ENCODE data around the gene SMARCAL1. TPM values are rescaled to one million over a fixed set of nuclear protein-coding genes. Genes with fewer than 3 reads are reported as not detected.

SMARCAL1 gene
- total RNA-seq, 2 experiments from 2014 or later, result 25.0 to 28.4 TPM

DNA sequence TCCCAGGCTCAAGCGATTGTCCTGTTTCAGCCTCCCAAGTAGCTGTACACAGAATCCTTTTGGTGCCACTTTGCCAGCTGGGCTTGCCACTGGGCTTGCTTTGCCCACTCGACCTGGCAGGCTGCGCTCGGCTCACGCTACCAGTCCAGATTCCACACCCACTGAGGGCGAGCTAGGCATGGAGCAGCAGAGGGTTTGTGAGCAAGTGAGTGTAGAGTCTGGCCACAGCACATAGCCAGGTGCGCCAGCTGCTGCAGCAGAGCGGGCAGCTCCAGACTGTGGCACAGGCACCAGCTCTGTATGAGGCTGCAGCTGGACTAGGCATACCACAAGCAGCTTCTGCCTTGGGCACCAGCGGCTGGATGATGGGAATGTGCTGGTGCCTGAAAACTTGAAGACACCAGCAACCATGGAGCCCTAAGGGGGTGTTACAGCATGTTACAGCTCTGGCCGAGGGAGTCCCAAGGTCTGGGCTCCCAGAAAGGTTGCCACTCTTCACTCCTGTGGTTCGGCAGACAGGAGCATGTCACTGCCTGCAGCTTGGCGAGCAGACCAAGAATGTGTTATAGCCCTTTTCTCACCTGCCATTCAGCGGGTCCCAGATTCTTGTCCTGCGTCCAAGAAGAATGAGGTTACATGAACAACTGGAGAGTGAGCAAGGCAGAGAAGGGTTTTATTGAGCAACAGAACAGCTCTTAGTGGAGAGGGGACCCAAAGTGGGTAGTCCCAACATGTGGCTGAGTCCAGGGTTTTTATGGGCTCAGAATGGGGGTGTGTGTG lies 12.9 kb downstream of the SMARCAL1 start:
- ChIA-PET CTCF (interaction anchor here (0.7 kb wide), 1 partner anchor 11 kb away, joined by 3 read pairs; no protein-coding TSS in a partner anchor), POLR2A (interaction anchor here (0.5 kb wide), 1 partner anchor 88 kb away, joined by 3 read pairs; no protein-coding TSS in a partner anchor)

DNA sequence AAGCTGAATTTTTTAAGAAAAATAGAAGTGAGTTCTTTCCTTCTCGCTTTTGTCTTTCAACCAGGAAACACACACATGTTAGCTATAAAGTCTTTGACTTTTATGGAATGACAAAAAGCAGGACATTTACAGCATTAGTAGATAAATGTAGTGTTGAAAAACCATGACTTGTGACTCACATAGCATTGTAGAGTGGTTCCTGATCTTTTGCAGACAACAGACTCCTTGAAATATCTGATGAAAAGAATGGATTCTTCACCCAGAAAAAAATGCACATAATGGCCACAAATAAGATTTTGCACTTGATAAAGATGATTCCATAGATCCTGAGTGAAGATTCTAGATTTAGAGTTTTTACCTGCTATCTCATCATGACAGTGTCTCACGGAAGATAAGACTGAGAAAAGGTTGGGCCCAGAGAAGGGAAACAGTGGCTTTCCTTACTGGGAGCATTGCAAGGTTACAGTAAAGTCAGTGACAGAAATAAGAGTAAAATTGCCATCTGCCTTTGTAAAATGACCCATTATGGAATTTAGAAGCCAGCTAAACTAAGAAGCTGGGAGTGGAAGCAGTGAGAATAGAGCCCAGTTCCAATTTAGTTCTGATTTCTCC lies 14.0 kb downstream of the SMARCAL1 start:
- CTCF ChIA-PET, result interaction anchor here (0.7 to 0.9 kb wide), 2 partner anchors 12 to 22 kb away, joined by 3 read pairs; no protein-coding TSS in a partner anchor

DNA sequence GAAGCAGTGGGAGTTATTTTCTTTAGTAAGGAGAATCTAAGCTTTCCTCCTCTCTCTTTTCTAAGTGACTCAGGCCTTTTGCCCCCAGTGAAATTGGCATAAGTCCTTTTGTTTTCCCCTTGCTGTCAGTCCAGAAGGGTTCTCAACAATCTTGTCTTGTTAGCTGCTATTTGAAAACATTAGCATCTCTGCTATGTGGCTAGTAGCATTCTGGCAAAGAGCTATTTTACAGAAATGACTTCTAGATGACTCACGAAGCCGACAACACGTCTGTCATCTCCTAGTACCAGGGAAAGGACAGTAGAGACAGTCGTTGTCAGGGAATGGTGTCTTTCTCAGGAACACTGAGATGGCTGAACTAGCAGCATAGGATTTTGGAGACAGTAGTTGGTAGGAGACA lies 14.7 kb downstream of the SMARCAL1 start:
- ChIA-PET POLR2A (no interaction called here), CTCF (interaction anchor here (0.9 kb wide), 1 partner anchor 22 kb away, joined by 3 read pairs; no protein-coding TSS in a partner anchor)

More for the DNA sequence above, 14.0 kb downstream of the SMARCAL1 start:
- POLR2A ChIA-PET, result no interaction called here

DNA sequence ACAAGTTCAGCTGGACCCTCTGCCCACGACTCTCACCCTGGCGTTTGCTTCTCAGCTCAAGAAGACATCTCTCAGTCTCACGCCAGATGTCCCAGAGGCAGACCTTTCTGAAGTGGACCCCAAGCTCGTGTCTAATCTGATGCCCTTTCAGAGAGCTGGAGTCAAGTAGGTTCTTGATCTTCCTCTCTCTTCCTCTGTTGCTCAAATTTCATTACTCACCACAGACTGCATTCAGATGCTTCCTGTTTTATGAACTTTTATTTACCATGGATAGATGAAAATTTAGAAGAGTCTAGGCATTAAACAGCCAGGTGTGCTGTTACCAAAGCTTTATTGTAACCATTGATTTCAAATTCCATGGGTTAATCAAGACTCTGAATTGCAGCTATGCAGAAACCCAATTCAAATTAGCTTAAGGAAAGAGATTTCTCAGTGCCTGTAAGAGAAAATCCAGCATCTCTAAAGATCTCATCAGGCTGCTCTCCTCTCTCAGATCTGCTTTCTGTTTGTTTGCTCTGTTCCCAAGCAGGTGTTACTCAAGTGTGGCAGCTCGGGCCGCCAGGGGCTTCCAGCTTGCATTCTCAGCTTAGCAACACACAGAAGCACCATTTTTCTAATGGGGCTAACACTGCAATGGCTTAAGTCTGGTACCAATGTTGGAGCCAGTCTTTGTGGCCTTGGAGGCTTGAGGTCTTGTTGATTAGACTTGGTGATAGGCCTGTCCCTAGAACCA lies 16.5 kb downstream of the SMARCAL1 start:
- POLR2A ChIA-PET, result no interaction called here
- CTCF ChIA-PET, result no interaction called here

DNA sequence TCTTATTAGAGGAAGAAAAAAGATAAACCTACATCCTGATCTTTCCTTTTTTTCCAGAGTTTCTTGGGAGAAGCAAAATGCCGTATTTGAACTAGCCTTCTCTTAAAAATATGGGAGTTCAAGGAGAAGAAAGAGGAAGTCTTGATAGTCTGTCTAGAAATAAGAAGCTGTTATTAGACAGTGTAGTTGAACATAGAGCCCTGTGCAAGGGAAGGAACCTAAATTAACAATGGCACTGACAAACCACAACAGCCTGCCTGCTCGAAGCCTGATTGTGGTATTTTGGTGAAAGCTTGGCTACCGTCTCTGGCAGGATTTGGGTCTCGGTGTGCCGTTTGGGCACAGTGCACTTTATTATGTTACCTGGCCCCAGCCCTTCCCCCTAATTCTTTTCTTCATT lies 17.1 kb downstream of the SMARCAL1 start:
- ChIA-PET CTCF (no interaction called here), POLR2A (no interaction called here)

DNA sequence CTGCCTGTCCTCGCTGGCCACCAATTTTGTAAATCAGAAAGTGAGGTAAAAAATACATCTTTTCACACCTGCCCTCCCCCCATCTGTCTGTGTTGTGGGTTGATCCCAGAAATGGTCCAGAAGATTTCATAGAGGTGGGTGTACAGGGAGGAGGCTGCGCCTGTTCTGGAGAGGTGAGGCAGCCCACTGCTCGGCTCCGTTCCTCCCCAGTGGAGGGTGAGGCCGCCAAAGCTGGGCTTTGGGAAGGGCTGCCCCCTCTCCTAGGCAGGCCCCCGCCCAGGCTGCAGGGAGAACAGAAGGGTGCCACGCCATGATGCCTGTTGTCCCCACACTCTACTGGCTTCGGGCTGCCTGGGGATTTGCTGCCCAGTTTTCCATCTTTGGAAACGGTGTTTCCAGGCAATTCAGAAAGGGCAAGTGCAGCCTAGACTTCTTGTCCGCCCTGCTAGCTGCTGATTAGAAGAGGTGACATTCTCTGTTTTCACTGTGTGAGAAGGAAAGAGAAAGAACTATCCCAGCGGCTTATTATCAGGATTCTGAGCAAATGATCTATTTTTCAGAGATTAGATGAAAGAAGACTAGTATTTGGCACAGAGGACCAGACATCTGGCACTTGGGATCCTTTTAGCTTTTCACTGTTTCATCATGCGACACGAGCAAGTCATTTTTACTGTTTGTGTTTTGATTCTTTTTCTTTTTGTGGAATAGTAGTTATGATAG lies 18.7 kb downstream of the SMARCAL1 start:
- ChIA-PET CTCF (no interaction called here), POLR2A (no interaction called here)

DNA sequence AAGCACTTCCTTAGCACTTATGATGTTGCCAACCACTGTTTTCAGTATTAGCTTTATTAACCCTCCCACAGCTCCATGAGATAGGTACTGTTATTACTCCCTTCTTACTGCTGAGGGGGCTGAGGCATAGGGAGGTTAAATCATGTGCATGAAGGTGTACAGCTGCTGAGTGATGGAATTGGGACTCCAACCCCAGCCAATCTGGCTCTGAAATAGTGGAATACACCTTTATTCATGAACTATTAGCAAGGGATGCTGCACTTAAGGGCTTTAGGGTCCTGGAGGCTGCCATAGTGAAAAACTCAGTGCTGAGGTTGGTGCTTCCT lies 19.2 kb downstream of the SMARCAL1 start:
- CTCF ChIA-PET, result no interaction called here
- POLR2A ChIA-PET, result interaction anchor here (0.5 kb wide), 1 partner anchor 39 kb away, joined by 7 read pairs; no protein-coding TSS in a partner anchor

DNA sequence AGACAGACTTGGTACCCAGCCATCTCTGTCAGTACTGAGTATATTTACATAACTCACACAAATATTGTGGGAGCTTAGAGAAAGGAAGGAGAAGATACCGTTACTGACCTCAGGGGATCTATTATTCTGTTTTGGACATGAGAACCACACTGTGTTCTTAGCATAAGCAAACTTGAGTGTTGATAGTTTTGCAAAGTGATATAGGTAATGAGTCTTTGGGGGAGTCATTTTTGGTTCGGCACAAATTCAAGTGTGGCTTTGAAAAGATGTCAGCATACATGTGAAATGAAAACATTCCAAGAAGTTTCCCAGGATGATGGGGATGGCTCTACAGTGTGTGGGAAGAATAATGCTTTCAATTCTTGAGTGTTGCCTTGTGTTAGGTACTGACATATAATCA lies 24.1 kb downstream of the SMARCAL1 start:
- CTCF ChIA-PET, result no interaction called here

DNA sequence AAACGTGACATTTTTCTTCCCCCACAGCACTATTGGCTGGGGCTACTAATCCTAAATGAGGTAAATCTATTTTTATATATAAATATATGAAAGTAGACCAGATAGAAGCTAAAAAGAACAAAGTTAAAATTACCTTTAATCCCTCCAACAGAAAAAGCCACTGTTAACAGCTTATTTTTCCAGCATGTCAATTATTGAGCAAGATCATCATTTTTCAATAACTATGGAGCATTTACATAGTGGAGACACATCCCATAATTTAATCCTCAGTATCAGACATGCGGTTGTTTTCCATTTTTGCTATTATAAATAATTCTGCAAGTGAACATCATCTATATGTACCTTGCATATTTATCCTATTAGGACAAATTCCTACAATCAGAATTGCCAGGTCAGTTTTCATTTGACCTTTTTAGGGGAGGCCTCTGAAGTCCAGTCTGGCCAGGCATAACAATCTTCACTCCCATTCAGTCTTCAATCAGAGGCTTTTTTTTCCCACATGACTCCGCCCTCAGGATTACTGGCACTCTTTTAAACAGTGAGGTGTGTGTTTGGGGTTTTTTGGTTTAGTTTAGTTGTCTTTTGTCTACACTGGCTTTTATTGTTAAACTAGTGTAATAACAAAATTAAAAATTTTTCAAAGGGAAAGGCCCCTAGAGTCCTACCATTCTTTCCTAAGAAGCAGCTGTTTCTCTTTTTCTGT lies 29.2 kb downstream of the SMARCAL1 start:
- CTCF ChIA-PET, result no interaction called here

More for the DNA sequence above, 24.1 kb downstream of the SMARCAL1 start:
- POLR2A ChIA-PET, result interaction anchor here (0.6 kb wide), 1 partner anchor 40 kb away, joined by 3 read pairs; no protein-coding TSS in a partner anchor

DNA sequence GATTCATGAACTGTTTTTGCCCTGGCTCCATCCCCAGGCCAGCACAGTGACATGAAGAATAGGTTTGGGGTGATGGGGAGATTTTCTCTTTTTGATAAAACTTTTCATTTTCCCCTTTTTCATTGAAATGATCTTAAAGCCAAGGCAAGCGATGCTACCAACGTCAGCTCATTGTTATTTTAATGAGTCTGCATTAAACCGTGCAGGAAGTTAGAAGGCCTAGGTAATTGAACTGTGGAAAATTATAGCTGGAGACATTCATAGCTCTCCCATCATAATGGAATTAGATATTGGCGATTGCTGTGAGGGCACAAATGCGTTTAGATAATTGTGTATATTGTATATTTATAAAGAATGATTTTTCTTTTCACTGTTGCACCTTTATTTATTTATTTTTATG lies 33.2 kb downstream of the SMARCAL1 start:
- ChIA-PET POLR2A (no interaction called here), CTCF (no interaction called here)

More for the DNA sequence above, 29.2 kb downstream of the SMARCAL1 start:
- POLR2A ChIA-PET, result no interaction called here

DNA sequence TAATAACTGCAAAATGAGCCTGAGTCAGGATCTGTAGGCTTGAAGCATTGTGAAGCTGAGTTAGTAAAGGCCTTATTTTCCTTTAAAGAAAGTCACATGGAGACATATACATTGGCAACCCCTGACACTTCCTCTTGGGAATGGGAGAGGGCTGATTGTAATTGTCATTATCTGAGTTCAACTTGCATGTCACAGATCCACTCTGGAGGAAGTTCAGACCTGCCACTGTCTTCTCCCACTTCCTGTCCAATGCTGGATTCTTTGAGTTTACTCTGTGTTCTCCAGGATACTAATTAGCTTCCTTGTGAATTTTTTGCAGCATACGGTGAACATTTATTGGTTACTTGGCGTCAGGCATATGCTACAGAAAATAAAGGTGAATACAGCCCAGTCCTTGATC lies 34.1 kb downstream of the SMARCAL1 start:
- POLR2A ChIA-PET, result no interaction called here
- CTCF ChIA-PET, result no interaction called here

DNA sequence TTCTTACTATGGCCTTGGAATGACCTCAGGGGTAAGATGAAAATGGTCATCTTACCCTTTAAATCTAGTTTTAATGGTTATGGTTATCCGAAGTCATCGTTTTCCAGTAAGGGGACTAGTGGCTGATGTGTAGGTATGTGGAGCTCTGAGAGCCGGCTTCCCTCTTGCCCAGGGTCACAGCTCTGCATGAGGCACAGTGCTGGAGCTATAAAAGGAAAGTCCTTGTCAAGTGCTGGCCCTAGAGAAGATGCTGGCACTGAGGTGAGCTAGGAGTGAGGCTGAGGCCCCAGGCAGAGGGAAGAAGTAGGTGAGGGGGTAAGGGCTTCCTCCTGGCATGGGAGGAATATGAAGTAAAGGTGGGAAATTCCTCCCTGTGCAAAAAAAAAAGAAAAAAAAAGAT lies 35.0 kb downstream of the SMARCAL1 start:
- ChIA-PET POLR2A (no interaction called here), CTCF (no interaction called here)

DNA sequence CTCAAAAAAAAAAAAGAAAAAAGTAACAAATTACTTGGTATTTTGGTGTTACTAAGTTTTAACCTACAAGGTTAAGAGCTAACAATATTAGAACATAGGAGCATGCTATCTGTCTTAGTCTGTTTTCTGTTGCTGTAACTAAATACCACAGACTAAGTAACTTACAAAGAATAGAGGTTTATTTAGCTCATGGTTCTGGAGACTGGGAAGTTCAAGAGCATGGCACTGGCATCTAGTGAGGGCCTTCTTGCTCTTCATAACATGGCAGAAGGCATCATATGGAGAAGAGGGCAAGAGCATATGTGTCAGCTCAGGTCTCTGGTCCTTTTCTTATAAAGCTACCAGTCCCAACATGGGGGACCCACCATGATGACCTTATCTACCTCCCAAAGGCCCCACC lies 36.5 kb downstream of the SMARCAL1 start:
- CTCF ChIA-PET, result no interaction called here
- POLR2A ChIA-PET, result interaction anchor here (0.6 kb wide), 1 partner anchor 144 kb away, joined by 5 read pairs; no protein-coding TSS in a partner anchor

DNA sequence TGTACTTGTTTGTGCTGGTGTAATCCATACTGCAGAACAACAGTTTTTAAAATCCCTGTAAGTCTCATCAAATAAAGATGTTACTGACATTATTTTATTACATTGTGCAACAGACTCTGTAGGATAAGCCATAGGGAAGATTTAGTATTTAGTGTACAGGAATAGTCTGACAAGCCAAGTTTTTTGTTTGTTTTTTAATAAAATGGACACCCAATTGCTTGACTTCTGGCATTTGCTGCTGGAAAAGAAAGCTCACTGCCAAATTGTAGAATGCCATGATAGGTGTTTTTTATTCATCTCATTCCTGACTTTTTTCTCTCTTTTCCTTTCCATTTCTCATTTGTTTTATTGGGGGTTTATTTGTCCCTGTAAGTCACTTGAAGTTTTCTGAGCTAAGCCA lies 38.1 kb downstream of the SMARCAL1 start:
- ChIA-PET POLR2A (no interaction called here), CTCF (no interaction called here)

DNA sequence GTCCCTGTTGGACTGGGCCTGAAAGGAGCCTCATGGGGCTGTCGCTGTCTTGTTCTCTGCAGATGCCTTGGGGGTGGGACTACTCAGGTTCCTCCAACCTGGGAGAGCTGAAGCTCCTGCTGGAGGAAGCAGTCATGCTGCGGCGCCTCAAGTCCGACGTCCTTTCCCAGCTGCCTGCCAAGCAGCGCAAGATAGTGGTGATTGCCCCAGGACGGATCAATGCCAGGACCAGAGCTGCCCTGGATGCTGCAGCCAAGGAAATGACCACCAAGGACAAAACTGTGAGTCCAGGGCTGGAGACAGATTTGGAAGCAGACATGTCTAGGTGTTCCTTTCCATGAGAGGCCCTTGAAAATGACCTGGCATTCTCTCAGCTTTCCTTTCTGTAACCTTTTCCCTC lies 38.5 kb downstream of the SMARCAL1 start:
- ChIA-PET POLR2A (no interaction called here), CTCF (no interaction called here)

DNA sequence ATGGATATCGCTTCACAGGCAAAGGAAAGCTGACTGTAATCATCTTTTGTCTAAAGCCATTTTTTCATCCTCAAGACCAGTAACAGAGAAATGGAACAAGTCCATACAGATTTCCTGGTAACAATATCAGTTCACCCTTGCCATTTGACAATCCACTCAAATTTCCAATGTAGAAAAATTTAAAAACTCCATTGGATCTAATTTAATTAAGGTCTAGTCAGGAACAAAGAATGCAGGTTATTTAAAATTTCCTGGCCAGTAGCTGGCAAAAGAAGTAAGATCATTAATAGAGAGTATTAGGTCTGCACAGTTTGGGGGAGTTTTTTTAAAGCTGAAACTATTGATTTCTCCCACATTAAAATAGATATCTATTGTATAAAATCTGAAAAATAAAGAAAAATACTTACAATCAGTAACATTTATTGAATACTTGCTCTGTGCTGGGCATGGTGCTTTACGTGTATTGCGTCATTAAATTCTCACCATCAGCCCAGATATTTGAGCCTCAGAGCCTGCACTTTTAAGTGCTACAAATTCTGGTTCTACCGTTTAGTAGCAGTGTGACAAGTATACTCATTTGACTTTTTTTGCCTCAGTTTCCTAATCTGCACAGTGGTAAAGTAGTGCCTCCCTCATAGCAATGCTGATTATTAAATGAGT lies 41.8 kb downstream of the SMARCAL1 start:
- ChIA-PET POLR2A (no interaction called here), CTCF (interaction anchor here (0.6 kb wide), 1 partner anchor 929 kb away, joined by 3 read pairs; no protein-coding TSS in a partner anchor)

DNA sequence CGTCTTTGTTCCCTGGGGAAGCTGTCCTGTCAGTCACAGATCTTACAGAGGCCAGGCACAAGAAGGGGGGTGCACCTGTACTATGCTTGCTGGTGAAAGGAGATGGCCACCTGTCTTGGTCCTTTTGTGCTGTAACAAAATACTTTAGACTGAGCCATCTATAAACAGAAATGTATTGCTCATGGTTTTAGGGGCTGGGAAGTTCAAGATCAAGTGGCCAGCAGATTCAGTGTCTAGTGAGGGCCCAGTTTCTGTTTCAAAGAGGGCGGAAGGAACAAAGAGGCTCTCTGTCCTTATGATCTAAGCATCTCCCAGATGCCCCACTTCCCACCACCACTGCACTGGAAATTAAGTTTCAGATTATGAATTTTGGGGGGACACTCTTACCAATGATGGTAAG lies 50.9 kb downstream of the SMARCAL1 start:
- CTCF ChIA-PET, result no interaction called here
- POLR2A ChIA-PET, result interaction anchor here (0.6 kb wide), 2 partner anchors 35 to 755 kb away, joined by 3 read pairs; partner anchors contain the start of gene RPL37A

DNA sequence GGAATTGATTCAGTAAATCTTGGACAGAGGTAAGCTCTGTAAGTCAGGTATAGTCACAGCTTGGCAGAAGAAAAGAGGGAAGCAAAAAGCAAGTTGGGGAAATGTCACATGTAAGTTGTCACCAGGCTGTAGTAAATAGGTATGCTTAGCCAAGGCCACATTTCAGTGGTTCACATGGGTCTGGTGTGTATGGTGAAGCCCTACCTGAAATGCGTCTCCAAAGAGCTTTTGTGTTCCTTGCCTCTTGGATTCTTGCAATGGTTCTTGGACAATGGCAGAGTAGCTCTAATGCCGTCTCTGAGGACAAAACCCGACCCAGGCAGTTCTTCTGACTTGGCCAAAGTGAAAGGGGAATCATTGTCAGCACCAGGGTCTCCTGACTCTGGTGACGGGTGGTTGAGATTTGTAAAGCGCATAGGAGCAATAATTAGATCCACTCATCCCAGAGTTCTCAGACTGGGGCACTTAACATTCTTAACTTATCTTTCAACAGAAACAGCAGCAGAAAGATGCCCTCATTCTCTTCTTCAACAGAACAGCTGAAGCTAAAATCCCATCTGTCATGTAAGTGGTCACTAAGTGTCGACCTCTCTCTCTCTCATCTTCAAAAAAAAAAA lies 51.9 kb downstream of the SMARCAL1 start:
- POLR2A ChIA-PET, result no interaction called here
- CTCF ChIA-PET, result no interaction called here

All from activated CD8-positive, alpha-beta memory T cell treated with anti-CD3 and anti-CD28 coated beads for 36 hours (primary cell).